ENCODE results near the gene ARHGAP6. TPM values are rescaled to one million over a fixed set of nuclear protein-coding genes. Genes with fewer than 3 reads are reported as not detected.

ARHGAP6 gene
- total RNA-seq, 1 experiment from 2014 or later, result 0.50 TPM

GRCh38 chrX:11138498-11139390 is 527.0 kb downstream of the ARHGAP6 start:
- Mint-ChIP-seq H3K36me3 (ENCODE audit: insufficient read depth, unreplicated experiment) (peaks cover 6% of the 10 kb centered on the region), H3K9me3 (ENCODE audit: unreplicated experiment) (no peaks in the 10 kb centered on the region), H3K4me1 (ENCODE audit: low read depth, unreplicated experiment) (peaks cover 8% of the 10 kb centered on the region), H3K27me3 (ENCODE audit: insufficient read depth, unreplicated experiment) (no peaks in the 10 kb centered on the region), H3K27ac (ENCODE audit: unreplicated experiment) (no peak overlapping the region), H3K4me3 (ENCODE audit: unreplicated experiment) (no peak overlapping the region)
- H3K36me3 ChIP-seq (ENCODE audit: control insufficient read depth, insufficient read depth, low read length), result no peaks in the 10 kb centered on the region
- no TSS peak for BruUV-seq (replicated peaks)
- POLR2A ChIA-PET, result no interaction called here
- no peaks in the 10 kb centered on the region for H3K4me1 ChIP-seq
- no peaks in the 10 kb centered on the region for H3K9me3 ChIP-seq
- intact Hi-C loops (cut with micrococcal nuclease; ENCODE audit: unreplicated experiment), result no loop called here
- DNase-seq, result no peak
- no peak overlapping the region for H3K4me3 ChIP-seq (ENCODE audit: low read depth, low read length)
- H3K27me3 ChIP-seq (replicated peaks; ENCODE audit: control insufficient read depth, insufficient read depth, low read length), result no peaks in the 10 kb centered on the region
- no peak for TF ChIP-seq CTCF (IDR thresholded peaks at IDR 0.05; ENCODE audit: insufficient read depth in 1 of 2, low read depth in 1 of 2, low read length in 1 of 2, severe bottlenecking in 1 of 2, unreplicated experiment in 1 of 2)
- CTCF ChIA-PET, result no interaction called here

GRCh38 chrX:11137543-11138139 is 528.1 kb downstream of the ARHGAP6 start:
- H3K36me3 ChIP-seq (ENCODE audit: control insufficient read depth, insufficient read depth, low read length), result no peaks in the 10 kb centered on the region
- ChIA-PET POLR2A (no interaction called here), CTCF (interaction anchor here (1.1 kb wide), 1 partner anchor 947 kb away, joined by 3 read pairs; no protein-coding TSS in a partner anchor)
- H3K27me3 ChIP-seq (replicated peaks; ENCODE audit: control insufficient read depth, insufficient read depth, low read length), result no peaks in the 10 kb centered on the region
- no peaks in the 10 kb centered on the region for H3K27me3 Mint-ChIP-seq (ENCODE audit: insufficient read depth, unreplicated experiment)
- peaks cover 8% of the 10 kb centered on the region for H3K4me1 Mint-ChIP-seq (ENCODE audit: low read depth, unreplicated experiment)
- H3K9me3 ChIP-seq, result no peaks in the 10 kb centered on the region
- H3K27ac Mint-ChIP-seq (ENCODE audit: unreplicated experiment), result no peak overlapping the region
- H3K4me1 ChIP-seq, result no peaks in the 10 kb centered on the region
- TF ChIP-seq CTCF (IDR thresholded peaks at IDR 0.05; ENCODE audit: insufficient read depth in 1 of 2, low read depth in 1 of 2, low read length in 1 of 2, severe bottlenecking in 1 of 2, unreplicated experiment in 1 of 2), result peak; percentile 50 to 51
- intact Hi-C loops (cut with micrococcal nuclease; ENCODE audit: unreplicated experiment), result no loop called here
- H3K4me3 ChIP-seq (ENCODE audit: low read depth, low read length), result no peak overlapping the region
- no peak overlapping the region for H3K4me3 Mint-ChIP-seq (ENCODE audit: unreplicated experiment)
- H3K36me3 Mint-ChIP-seq (ENCODE audit: insufficient read depth, unreplicated experiment), result peaks cover 6% of the 10 kb centered on the region
- no TSS peak for BruUV-seq (replicated peaks)
- no peaks in the 10 kb centered on the region for H3K9me3 Mint-ChIP-seq (ENCODE audit: unreplicated experiment)
- DNase-seq, result peak in 1 of 2 experiments; percentile 6

GRCh38 chrX:11135564-11136185 is 530.0 kb downstream of the ARHGAP6 start:
- no peaks in the 10 kb centered on the region for H3K27me3 ChIP-seq (replicated peaks; ENCODE audit: control insufficient read depth, insufficient read depth, low read length)
- H3K4me1 ChIP-seq, result no peaks in the 10 kb centered on the region
- no peak overlapping the region for H3K4me3 ChIP-seq (ENCODE audit: low read depth, low read length)
- Mint-ChIP-seq H3K9me3 (ENCODE audit: unreplicated experiment) (no peaks in the 10 kb centered on the region), H3K36me3 (ENCODE audit: insufficient read depth, unreplicated experiment) (peaks cover 6% of the 10 kb centered on the region), H3K27ac (ENCODE audit: unreplicated experiment) (no peak overlapping the region), H3K4me1 (ENCODE audit: low read depth, unreplicated experiment) (peaks cover 8% of the 10 kb centered on the region), H3K4me3 (ENCODE audit: unreplicated experiment) (no peak overlapping the region), H3K27me3 (ENCODE audit: insufficient read depth, unreplicated experiment) (no peaks in the 10 kb centered on the region)
- BruUV-seq (replicated peaks), result no TSS peak
- CTCF ChIA-PET, result interaction anchor here (1.0 kb wide), 1 partner anchor 638 kb away, joined by 4 read pairs; no protein-coding TSS in a partner anchor
- intact Hi-C loops (cut with micrococcal nuclease; ENCODE audit: unreplicated experiment), result no loop called here
- H3K36me3 ChIP-seq (ENCODE audit: control insufficient read depth, insufficient read depth, low read length), result no peaks in the 10 kb centered on the region
- POLR2A ChIA-PET, result no interaction called here
- TF ChIP-seq CTCF (IDR thresholded peaks at IDR 0.05; ENCODE audit: insufficient read depth in 1 of 2, low read depth in 1 of 2, low read length in 1 of 2, severe bottlenecking in 1 of 2, unreplicated experiment in 1 of 2), result no peak
- no peak for DNase-seq
- H3K9me3 ChIP-seq, result no peaks in the 10 kb centered on the region
